GM12892 (cell line): ENCODE results near the gene BPIFB3.

Source experiments
- POLR2A ChIP-seq: IDR thresholded peaks from 2 replicates; pipeline ENCODE4 v1.6.1; 2011; ENCODE audit warnings: low read depth, low read length, control low read depth
- POLR2AphosphoS5 ChIP-seq: IDR thresholded peaks from 2 replicates; pipeline ENCODE4 v1.6.1; 2011; ENCODE audit warnings: low read depth, low read length, control low read depth

- TF ChIP-seq POLR2A (no peak), POLR2AphosphoS5 (no peak)
These were observed 23.1 kb downstream of the BPIFB3 start for GRCh38 chr20:33076662-33077372.
